ENCODE measurements around the gene AHRR.
A peak's percentile ranks its signal among the peaks of the same experiment; 100 is the strongest.

The AHRR gene

DNA sequence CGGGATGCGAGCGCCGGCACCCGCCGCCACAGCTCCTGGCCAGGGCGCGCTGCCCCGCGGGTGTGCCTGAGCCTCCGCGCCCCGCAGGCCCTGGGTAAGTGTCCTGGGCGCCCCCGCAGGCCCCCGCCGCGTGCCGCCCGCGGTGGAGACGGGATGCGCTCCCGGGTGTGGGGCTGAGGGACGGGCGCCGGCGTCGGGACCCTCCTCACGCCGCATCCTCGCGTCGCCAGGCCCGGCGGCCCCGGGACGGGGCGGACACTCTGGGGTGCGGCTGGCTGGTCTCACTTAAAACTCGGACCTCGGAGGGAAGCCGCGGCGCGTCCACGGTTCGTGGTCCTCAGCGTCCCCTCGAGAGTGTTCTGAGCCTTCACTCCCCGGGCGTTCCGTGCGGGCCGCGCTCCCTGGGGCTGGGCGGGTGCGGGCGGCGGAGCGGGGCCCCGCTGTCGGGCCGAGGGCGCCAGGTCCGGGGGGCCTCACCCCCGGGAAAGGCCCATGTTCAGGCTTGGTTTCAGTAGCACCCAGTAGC is 275 bp downstream of the AHRR start:
- no peak for DNase-seq

DNA sequence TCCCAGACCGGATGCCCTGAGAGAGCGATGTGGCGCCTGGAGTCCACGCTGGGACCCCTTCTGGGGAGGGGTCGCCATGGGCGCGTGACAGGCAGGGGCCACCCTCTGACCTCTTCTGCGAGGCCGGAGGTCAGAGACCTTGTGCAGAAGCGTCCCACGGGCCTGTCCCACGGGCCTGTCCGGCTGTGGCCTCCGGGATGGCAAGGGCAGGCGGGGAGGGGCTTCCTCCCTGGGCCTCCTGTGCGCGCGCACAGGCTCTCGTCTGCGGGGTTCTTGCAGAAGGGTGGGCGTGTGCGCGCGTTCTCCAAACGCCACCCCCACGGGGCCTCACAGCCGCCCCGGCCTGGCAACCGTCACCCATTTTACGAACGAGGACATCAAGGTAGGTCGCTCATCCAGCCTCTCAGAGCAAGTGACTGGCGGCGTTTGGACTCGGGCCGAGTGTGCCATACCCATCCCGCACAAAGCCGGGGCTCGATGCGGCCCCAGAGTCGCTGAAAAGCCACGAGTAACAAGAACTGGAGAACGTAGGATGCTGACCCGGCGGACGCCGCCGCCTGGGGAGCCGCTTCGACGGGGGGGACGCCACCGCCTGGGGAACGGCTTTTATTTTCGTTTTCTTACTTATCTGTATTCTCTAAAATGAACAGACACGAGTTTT is 897 bp downstream of the AHRR start:
- no peak for DNase-seq

DNA sequence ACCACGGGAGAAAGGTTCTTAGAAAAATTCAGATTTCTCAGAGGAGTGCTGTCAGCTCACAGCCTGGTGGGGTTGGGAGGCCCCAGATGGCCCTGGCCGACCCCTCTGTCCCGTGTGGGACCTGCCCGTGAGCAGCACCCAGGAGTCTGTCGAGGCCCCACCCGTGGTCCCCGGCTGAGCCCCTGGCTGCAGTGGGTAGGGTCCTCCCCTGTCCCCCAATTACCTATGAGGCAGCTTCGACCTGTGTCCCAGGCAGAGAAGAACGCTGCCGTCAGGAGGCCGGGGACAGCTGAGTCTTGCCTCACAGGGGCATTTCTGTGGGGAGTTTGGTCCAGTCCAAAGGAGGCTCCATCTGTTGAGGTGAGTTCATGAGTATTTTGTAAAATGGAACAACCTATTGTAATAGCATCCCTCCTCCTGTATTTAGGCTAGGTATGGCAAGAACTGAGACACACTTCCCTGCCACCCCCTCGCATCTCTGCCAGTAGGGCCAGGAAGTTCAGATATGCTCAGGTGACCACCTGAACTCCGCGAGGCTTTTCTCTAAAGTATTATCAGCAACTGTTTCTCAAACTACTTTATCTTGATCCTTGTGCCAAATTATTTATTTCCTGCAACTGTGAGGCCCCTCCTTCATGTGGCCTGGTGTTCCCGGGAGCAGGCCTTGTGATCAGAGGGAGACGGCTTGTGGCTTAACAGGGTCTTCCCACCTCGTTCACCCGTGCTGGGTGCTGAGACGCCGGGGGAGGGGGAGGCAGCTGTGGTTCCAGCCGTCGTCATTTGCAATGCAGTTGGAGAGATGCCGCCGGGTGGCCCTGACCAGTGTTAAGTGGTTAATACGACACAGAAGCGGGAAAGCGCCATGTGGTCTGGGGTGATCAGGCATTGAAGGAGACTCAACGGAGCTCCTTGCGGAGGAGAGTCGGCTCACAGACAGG is 1.7 kb downstream of the AHRR start:
- no peak for DNase-seq

DNA sequence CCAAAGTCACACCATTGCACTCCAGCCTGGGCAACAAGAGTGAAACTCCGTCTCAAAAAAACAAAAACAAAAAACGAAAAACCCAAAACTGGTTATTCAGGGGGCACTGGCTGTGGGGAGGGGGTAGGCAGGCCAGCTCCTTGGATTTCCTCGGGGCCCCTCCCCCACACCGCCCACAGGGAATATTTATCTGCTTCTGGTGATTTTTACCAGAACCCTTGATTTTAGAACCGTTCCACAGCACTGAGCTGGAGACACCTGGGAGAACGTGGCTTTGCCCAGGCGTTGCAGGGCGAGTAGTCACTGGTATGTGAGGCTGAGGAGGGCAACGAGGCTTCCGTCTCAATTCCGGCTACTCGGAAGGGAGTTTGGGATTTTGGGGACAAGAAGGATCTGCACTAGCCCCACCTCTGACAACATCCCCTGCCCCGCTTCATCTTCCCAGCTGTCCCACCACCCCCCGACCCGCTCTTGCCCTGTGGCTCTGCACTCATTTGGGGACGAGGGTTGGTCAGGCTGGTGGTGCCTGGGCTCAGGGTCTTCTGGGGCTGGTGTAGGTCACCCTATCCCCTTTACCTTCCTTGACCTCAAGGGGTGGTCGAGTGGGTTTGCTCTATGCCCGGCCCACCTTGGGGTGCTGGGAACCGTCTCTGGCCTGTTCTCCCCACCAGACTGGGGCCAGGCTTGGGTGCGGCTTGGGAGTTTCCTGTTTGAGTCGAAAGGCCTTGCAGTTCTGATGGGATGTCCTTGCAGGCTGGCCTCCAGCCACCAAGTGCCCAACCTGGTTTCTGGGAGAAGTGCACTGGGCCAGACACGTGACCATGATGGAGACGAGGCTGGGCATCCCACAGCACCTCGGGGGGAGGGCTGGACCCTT is 3.5 kb downstream of the AHRR start:
- no peak for DNase-seq

DNA sequence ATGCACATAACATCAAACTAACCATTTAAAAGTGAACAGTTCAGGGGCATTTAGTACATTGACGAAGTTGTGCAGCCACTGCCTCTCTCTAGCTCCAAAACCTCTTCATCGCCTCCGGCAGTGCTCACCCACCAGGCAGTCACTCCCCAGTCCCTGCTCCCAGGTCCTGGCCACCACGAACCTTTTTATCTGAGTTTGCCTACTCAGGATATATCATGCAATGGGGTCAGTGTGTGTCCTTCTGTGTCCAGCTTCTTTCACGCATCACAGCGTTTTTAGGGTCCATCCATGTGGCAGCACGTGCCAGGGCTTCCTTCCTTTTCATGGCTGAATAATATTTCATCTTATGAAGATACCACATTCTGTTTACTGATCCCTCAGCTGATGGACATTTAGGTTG is 4.6 kb downstream of the AHRR start:
- no peak for DNase-seq

DNA sequence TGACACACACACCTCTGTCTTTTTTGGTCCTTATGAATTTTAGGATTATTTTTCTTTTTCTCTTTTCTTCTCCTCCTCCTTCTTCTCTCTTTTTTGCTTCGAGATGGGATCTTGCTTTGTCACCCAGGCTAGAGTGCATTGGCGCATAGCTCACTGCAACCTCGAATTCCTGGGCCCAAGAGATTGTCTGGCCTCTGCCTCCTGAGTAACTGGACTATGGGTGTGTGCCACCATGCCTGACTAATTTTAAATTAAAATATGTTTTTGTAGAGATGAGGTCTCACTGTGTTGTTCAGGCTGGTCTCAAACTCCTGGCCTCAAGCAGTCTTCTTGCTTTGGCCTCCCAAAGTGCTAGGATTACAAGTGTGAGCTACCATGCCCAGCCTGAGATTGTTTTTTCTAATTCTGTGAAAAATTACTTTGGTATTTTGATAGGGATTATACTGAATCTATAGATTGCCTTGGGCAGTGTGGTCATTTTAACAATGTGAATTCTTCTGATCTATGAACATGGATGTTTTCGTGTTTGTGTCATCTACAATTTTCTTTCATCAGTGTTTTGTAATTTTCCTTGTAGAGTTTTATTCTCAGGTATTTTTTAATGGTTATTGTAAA is 7.7 kb downstream of the AHRR start:
- no peak for DNase-seq

DNA sequence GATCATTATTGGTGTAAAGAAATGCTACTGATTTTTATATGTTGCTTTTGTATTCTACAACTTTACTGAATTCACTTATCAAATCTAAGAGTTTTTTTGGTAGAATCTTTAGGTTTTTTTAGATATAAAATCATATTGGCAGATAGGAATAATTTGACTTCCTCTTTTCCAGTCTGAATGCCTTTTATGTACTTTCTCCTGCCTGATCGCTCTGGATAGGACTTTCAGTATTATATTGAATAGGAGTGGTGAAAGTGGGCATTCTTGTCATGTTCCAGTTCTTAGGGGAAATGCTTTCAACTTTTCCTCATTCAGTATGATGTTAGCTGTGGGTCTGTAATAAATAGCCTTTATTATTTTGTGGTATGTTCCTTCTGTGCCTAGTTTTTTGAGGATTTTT is 8.3 kb downstream of the AHRR start:
- no peak for DNase-seq

DNA sequence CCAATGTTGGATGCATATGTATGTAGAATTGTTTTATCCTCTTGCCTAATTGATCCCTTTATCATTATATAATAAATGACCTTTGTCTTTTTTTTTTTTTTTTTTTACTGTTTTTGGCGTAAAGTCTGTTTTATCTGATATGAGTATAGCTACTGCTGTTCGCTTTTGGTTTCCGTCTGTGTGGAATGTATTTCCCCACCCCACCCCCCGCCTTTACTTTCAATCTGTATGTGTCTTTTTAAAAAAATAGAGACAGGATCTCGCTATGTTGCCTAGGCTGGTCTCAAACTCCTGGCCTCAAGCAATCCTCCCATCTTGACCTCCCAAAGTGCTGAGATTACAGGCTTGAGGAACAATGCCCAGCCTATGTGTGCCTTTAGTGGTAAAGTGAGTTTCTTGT is 11.3 kb downstream of the AHRR start:
- no peak for DNase-seq

DNA sequence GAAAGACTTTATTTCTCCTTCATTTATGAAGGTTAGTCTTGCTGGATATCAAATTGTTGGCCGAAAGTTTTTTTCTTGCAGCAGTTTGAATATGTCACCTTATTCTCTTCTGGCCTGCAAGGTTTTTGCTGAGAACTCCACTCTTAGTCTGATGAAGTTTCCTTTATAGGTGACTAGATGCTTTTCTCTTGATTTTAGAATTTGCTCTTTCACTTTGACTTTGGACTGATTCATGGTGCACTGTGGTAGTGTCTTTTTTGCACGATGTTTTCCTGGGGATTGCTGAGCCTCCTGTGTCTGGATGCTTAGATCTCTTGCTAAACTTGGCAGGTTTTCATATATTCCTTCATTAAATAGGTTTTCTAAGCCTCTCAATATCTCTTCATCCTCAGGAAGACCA is 12.4 kb downstream of the AHRR start:
- no peak for DNase-seq

DNA sequence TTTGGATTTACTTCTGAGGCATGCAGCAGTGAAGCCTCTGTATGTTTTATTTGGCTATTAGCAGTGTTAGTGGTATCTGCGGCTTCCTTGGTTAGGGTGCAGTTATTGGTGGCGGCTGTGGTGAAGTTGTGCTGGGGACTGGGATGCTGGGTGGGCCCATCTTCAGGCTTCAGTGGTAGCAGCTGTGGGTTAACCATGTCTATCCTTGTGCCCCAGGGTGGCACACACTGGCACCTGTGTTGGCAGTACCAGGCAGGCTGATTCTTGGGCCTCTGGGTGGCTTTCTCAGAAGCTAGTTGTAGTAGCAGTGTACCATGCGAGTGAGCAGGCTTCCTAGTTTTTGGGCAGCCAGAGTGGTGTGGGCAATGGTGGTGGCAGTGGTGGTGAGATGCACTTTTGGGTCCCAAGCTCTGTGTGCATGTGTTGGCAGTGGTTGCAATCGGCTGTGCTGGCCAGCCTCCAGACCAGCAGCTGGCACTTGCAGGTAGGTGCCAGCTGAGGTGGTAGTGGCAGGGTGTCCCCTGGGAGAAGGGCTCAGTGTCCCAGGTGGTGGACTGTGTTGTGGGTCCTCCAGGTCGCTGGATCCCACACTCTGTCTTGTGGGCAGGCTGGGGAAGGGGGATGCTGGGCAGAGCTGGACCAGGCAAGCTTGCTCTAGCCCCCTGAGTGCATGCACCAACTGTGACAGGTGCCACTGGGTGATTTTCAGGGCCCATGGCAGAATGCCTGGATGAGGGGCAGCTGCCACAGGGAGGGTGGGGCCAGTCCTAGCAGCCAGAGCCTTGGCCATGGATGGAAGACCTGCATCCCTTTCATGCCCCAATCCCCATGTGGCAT is 13.6 kb downstream of the AHRR start:
- no peak for DNase-seq

DNA sequence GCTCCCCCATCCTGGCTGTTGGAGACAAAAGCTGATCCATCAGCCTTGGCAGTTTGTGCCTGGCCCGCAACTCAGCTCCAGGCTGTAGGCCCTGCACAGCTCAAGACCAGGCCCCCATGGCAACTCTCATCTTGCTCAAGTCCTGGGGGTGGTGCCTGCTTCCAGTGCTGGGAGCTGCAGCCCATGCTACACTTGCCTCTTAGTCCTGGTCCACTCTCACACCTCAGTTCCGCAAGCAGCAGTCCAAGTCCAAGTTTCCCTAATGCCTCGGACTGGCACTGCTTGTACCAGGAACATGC is 14.2 kb downstream of the AHRR start:
- DNase-seq, result no peak

DNA sequence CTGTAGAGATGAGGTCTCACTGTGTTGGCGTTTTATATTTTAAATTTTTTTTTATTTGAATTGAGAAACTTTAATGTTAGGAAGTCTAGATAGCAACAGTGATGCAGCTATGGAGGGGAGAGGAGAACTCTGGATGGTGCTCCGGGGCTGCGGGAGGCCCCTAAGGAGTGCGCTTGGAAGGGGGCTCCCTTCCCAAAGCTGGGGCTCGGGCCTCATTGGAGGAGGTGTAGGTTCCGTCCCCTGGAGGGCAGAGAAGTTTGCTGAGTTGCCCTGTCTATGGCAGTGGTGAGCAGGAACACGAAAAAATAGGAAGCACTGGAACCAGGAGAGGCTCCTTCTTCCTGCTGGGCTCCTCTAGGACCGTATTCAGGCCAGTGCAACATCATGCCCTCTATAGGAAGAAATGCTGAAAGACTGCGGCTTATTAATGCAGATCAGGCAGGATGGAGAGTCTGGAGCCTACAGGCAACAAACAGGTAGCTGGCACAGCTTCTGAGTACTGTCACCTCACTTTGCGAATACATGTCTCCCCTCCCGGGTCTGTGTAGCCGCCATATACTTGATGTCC is 16.1 kb downstream of the AHRR start:
- DNase-seq, result no peak

DNA sequence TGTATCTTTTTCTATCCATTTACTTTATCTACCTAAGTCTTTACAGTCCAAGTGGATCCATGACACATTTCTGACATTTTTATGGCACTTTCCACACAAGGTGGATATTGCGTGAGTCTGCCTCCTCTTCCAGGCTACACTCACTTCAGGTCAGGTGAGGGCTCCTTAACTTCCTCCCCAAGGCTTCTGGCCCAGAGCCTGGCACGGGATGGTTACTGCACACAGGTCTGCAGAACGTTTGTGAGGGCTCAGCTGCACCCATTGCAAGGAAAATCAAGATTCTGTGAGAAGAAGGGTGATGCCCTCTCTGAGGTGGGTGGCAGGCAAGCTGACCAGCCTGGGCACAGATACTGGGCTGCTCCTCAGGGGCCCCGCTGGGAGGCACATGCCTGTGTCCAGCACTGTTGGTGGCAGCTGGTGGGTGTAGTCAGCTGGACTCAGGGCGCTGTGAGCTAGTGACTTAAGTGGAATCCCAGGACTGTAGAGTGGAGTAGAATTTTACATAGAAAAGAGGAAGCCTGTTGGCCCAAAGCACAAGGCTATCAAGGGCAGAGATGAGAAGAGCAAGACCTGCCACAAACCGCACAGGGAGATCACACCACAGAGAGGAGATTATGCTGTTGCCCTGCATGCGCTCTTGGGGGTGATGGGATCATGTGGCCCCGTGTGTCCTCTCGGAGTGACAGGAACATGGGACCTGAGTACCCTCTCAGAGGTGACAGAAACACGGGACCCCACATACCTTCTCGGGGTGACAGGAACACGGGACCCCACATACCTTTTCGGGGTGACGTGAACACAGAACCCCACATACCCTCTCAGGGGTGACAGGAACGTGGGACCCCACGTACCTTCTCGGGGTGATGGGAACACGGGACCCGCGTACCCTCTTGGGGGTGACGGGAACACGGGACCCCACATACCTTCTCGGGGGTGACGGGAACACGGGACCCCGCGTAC is 21.3 kb downstream of the AHRR start:
- DNase-seq, result no peak

DNA sequence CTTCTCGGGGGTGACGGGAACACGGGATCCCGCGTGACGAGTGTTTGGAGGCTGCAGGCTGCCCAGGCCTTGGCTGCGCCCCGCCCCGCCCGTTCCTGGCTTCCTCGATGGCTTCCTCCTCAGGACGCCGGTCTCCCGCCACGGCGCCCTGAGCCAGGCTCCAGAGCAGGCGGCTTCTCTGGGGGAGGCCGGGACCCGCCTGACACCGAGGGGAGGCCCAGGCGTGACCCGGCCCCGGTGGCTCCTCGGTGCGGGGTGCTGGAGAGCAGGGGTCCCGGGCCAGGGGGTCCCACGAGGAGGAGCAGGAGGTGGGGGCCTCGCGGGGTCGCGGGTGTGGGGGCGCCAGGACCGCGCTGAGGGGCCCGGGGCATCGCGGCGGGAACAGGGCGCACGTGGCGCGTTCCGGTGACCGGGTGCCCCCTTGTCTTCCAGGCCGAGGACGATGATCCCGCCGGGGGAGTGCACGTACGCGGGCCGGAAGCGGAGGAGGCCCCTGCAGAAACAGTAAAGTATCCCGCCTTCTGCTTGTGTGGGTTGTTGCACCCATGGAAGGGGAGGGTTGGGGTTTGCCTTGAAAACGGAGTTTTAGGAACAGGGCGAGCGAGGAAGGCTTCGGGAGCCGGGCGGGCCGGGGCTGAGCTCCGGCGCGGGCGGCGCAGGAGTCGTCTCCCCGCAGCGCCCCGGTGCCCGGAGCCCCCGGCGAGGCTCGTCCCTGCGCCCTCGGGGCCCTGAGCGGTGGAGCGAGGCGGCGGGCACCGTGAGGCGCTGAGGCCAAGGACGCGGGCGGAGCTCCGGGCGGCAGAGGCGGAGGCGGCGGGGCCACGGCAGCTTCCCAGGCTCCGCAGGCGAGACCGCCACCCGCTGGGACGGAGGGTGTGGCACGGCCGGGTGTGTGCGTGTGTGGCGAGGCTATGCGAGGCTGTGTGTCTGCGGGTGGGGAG is 22.2 kb downstream of the AHRR start:
- peak; percentile 21 to 43 for DNase-seq

DNA sequence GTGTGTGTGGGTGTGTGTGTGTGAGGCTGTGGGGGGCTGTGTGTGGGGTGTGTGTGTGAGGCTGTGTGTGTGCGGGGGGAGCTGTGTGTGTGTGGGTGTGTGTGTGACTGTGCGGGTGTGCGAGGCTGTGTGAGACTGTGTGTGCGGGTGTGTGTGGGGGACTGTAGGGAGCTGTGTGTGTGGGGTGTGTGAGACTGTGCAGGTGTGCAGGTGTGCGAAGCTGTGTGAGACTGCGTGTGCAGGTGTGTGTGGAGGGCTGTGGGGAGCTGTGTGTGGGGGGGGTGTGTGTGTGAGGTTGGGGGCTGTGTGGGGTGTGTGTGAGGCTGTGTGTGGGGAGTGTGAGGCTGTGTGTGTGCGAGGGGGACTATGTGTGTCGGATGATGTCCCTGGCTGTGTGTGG is 23.2 kb downstream of the AHRR start:
- no peak for DNase-seq

DNA sequence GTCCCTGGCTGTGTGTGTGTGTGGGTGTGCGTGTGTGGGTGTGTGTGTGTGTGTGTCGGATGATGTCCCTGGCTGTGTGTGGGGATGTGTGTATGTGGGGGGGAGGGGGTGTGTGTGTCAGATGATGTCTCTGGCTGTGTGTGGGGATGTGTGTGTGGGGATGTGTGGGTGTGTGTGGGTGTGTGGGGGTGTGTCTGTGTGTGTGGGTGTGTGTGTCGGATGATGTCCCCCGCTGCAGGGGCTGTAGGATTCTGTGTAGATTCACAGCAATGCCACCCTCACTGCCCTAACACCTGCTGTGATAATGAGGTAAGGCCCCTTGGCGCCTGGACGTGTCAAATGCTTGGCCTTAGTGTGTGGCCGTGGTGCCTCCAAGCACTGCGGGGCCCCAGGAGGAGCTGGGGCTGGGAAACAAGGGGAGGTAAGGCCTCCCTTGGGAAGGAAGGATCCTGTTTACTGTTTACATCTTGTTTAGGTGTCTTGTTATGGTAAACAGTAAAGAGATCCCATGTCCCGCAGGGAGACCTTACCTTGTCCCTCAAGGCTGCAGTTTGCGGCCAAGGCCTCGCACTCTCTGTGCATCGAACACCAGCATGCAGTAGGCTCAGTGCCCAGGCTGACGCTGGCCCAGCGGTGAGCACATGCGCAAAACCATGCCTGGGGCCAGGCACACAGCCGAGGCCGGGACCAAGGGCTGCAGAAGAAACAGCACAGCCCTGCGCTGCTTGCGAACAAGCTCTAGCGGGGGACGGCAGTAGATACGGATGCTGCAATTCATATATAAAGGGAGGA is 24.1 kb downstream of the AHRR start:
- DNase-seq, result no peak

DNA sequence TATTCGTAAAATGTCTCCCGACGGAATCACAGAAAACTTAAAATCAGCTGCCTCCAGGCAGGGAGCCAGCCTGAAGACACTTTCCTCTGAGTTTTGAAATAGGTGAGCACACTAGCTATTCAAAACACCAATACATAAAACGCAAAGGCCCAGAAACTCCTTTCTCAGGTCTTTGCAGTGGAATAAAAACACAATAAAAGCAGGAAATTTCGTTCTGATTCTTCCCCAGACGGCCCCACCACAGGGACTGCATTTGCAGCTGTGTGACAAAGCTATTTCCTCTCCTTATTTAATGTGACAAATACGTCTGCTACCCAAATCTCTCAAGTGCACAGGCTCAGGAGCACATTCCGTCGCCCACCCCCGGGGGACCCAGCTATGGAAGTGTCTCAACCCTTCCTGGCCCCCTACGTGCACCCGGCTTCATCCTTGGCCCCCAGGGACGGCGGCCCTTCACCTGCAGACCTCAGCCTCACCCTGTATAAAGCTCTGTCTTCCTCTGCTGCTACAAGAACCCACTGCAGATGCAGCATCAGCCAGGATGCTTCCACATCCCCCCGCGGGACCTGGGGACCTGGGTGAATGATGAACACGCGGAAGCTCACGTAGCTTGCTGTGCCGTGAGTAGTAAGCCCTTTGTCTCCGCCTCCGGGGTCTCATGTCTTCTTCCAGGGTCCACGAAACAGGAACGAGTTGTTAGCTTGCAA is 24.9 kb downstream of the AHRR start:
- DNase-seq, result no peak
